ENCODE measurements around the gene CDH23. TPM values are rescaled to one million over a fixed set of nuclear protein-coding genes. Genes with fewer than 3 reads are reported as not detected.

CDH23 gene
- total RNA-seq, 1 experiment from 2014 or later, result 0.07 TPM

DNA sequence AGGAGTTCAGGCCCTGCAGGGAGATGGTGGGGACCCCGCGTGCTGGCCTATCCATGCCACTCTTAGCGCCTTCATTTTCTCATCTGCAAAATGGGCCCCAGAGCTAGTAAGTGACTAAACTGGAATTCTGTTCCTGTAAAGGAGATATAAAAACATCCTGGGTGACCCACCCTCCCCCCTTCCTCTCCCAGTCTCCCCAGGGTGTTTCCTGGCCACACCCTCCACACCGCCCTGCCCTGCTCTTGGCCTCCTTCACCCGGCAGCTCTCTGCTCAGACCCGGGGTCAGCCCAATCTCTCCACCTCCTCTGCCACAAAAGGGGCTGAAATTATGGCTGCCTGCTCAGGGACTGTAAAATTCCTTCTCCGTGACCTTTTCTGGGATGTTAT, 252.2 kb downstream of the CDH23 start:
- no TSS peak for BruUV-seq (replicated peaks)
- intact Hi-C loops (cut with micrococcal nuclease; ENCODE audit: unreplicated experiment), result no loop called here
- Mint-ChIP-seq H3K4me3 (ENCODE audit: low read depth, unreplicated experiment) (no peak overlapping the region), H3K27ac (ENCODE audit: unreplicated experiment) (no peak overlapping the region), H3K9me3 (ENCODE audit: low read depth, unreplicated experiment) (no peaks in the 10 kb centered on the region), H3K36me3 (ENCODE audit: insufficient read depth, unreplicated experiment) (no peaks in the 10 kb centered on the region), H3K4me1 (ENCODE audit: low read depth, unreplicated experiment) (no peaks in the 10 kb centered on the region), H3K27me3 (ENCODE audit: unreplicated experiment) (peaks cover 49% of the 10 kb centered on the region)
- no peak for DNase-seq
- TF ChIP-seq, protein P1, sequence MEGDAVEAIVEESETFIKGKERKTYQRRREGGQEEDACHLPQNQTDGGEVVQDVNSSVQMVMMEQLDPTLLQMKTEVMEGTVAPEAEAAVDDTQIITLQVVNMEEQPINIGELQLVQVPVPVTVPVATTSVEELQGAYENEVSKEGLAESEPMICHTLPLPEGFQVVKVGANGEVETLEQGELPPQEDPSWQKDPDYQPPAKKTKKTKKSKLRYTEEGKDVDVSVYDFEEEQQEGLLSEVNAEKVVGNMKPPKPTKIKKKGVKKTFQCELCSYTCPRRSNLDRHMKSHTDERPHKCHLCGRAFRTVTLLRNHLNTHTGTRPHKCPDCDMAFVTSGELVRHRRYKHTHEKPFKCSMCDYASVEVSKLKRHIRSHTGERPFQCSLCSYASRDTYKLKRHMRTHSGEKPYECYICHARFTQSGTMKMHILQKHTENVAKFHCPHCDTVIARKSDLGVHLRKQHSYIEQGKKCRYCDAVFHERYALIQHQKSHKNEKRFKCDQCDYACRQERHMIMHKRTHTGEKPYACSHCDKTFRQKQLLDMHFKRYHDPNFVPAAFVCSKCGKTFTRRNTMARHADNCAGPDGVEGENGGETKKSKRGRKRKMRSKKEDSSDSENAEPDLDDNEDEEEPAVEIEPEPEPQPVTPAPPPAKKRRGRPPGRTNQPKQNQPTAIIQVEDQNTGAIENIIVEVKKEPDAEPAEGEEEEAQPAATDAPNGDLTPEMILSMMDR (IDR thresholded peaks at IDR 0.05; ENCODE audit: unreplicated experiment), result no peak
- CTCF ChIA-PET, result no interaction called here

GRCh38 chr10:71649631-71650030, 252.9 kb downstream of the CDH23 start:
- Mint-ChIP-seq H3K9me3 (ENCODE audit: low read depth, unreplicated experiment) (no peaks in the 10 kb centered on the region), H3K4me1 (ENCODE audit: low read depth, unreplicated experiment) (no peaks in the 10 kb centered on the region), H3K36me3 (ENCODE audit: insufficient read depth, unreplicated experiment) (no peaks in the 10 kb centered on the region), H3K4me3 (ENCODE audit: low read depth, unreplicated experiment) (no peak overlapping the region), H3K27ac (ENCODE audit: unreplicated experiment) (no peak overlapping the region), H3K27me3 (ENCODE audit: unreplicated experiment) (peaks cover 51% of the 10 kb centered on the region)
- intact Hi-C loops (cut with micrococcal nuclease; ENCODE audit: unreplicated experiment), result no loop called here
- TF ChIP-seq, protein P1 (IDR thresholded peaks at IDR 0.05; ENCODE audit: unreplicated experiment), result no peak
- no TSS peak for BruUV-seq (replicated peaks)
- CTCF ChIA-PET, result no interaction called here
- no peak for DNase-seq

GRCh38 chr10:71650397-71650796, 253.7 kb downstream of the CDH23 start:
- no peak overlapping the region for H3K27ac Mint-ChIP-seq (ENCODE audit: unreplicated experiment)

DNA sequence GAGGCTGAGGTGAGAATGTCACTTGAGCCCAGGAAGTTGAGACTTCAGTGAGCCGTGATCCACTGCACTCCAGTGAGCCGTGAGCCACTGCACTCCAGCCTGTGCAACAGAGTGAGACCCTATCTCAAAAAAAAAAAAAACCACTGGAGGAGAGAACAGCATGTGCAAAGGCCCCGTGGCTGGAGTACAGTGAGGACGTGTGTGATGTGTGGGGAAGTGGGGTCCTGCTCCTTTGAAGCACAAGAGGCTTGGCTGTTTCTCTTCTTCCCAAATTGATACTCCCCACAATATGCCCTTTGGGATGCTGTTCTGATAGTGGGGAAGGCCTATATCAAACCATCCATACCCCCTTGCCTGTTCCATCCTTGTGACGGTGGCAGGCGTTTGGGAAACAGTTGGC, 254.7 kb downstream of the CDH23 start:
- no peak for DNase-seq
- intact Hi-C loops (cut with micrococcal nuclease; ENCODE audit: unreplicated experiment), result no loop called here
- Mint-ChIP-seq H3K4me1 (ENCODE audit: low read depth, unreplicated experiment) (no peaks in the 10 kb centered on the region), H3K9me3 (ENCODE audit: low read depth, unreplicated experiment) (no peaks in the 10 kb centered on the region), H3K27me3 (ENCODE audit: unreplicated experiment) (peaks cover 50% of the 10 kb centered on the region), H3K36me3 (ENCODE audit: insufficient read depth, unreplicated experiment) (no peaks in the 10 kb centered on the region), H3K4me3 (ENCODE audit: low read depth, unreplicated experiment) (no peak overlapping the region), H3K27ac (ENCODE audit: unreplicated experiment) (no peak overlapping the region)
- TF ChIP-seq, protein P1 (IDR thresholded peaks at IDR 0.05; ENCODE audit: unreplicated experiment), result no peak
- CTCF ChIA-PET, result interaction anchor here (0.7 kb wide), 1 partner anchor 17 kb away, joined by 5 read pairs; no protein-coding TSS in a partner anchor
- BruUV-seq (replicated peaks), result no TSS peak

More at GRCh38 chr10:71650397-71650796, 253.7 kb downstream of the CDH23 start:
- intact Hi-C loops (cut with micrococcal nuclease; ENCODE audit: unreplicated experiment), result no loop called here
- no TSS peak for BruUV-seq (replicated peaks)
- H3K4me3 Mint-ChIP-seq (ENCODE audit: low read depth, unreplicated experiment), result no peak overlapping the region
- H3K27me3 Mint-ChIP-seq (ENCODE audit: unreplicated experiment), result peaks cover 51% of the 10 kb centered on the region
- no peak for DNase-seq
- no peaks in the 10 kb centered on the region for H3K36me3 Mint-ChIP-seq (ENCODE audit: insufficient read depth, unreplicated experiment)
- TF ChIP-seq, protein P1 (IDR thresholded peaks at IDR 0.05; ENCODE audit: unreplicated experiment), result no peak
- H3K4me1 Mint-ChIP-seq (ENCODE audit: low read depth, unreplicated experiment), result no peaks in the 10 kb centered on the region
- CTCF ChIA-PET, result interaction anchor here (0.7 kb wide), 1 partner anchor 18 kb away, joined by 5 read pairs; no protein-coding TSS in a partner anchor
- no peaks in the 10 kb centered on the region for H3K9me3 Mint-ChIP-seq (ENCODE audit: low read depth, unreplicated experiment)
